WTC11 (cell line): ENCODE results near the gene TANGO2. TPM values are rescaled to one million over a fixed set of nuclear protein-coding genes. Genes with fewer than 3 reads are reported as not detected.

Experiments
- ATAC-seq: fragments of 200-7000 bp; cut with Tn5 transposase; 2 replicates; pipeline ENCODE4 v1.10.0; 2021; ENCODE audit warnings: mild to moderate bottlenecking, moderate library complexity
- CTCF ChIA-PET: fragments of 300-600 bp; sonication (Branson Sonifier 250); formaldehyde crosslinking; loops from one replicate; lab custom pipeline; 2021; ENCODE audit warnings: antibody characterized with exemption; lab: Charles Lee
- POLR2A ChIA-PET: fragments of 350-600 bp; sonication (Branson Sonifier 250); formaldehyde crosslinking; loops from one replicate; lab custom pipeline; 2021; ENCODE audit warnings: antibody characterized with exemption; lab: Charles Lee
- DNase-seq: peaks from one replicate; pipeline ENCODE4 v3.0.0; 2021; ENCODE audit warnings: low spot score
- H3K27ac Mint-ChIP-seq: 2 replicates; pipeline ENCODE4 v1.8.0; 2021; ENCODE audit warnings: mixed read lengths
- H3K27me3 Mint-ChIP-seq: 2 replicates; pipeline ENCODE4 v1.8.0; 2021; ENCODE audit warnings: low read depth, mild to moderate bottlenecking, moderate library complexity, mixed read lengths
- H3K36me3 Mint-ChIP-seq: 2 replicates; pipeline ENCODE4 v1.8.0; 2021; ENCODE audit warnings: mixed read lengths
- H3K4me1 Mint-ChIP-seq: 2 replicates; pipeline ENCODE4 v1.8.0; 2022; ENCODE audit warnings: mixed read lengths
- H3K4me3 Mint-ChIP-seq: 2 replicates; pipeline ENCODE4 v1.8.0; 2021; ENCODE audit warnings: mild to moderate bottlenecking, moderate library complexity, mixed read lengths
- H3K9me3 Mint-ChIP-seq: 2 replicates; pipeline ENCODE4 v1.8.0; 2021; ENCODE audit warnings: mixed read lengths
- ATF1 ChIP-seq: sonication (generic); formaldehyde crosslinking; IDR thresholded peaks from 2 replicates; pipeline ENCODE4 v1.8.1; 2023; ENCODE audit warnings: mild to moderate bottlenecking, moderate library complexity, missing genetic modification reagents
- CBFB ChIP-seq: sonication (generic); formaldehyde crosslinking; IDR thresholded peaks from 2 replicates; pipeline ENCODE4 v1.8.1; 2022; ENCODE audit warnings: mild to moderate bottlenecking, low read depth, missing genetic modification reagents
- CREB1 ChIP-seq: sonication (generic); formaldehyde crosslinking; IDR thresholded peaks from 2 replicates; pipeline ENCODE4 v1.8.0; 2023; ENCODE audit warnings: mild to moderate bottlenecking, missing genetic modification reagents
- EMX1 ChIP-seq: fragments of 250-450 bp; sonication (Bioruptor Pico); IDR thresholded peaks from 2 replicates; pipeline ENCODE4 v1.8.0; 2021; ENCODE audit warnings: mild to moderate bottlenecking
- ESRRA ChIP-seq: sonication (generic); formaldehyde crosslinking; IDR thresholded peaks from 2 replicates; pipeline ENCODE4 v1.8.1; 2022; ENCODE audit warnings: mild to moderate bottlenecking, missing genetic modification reagents, borderline replicate concordance
- GABPB1 ChIP-seq: sonication (generic); formaldehyde crosslinking; IDR thresholded peaks from 2 replicates; pipeline ENCODE4 v1.8.1; 2023; ENCODE audit warnings: mild to moderate bottlenecking, missing genetic modification reagents
- JAZF1 ChIP-seq: fragments of 250-450 bp; sonication (Bioruptor Pico); IDR thresholded peaks from 2 replicates; pipeline ENCODE4 v1.9.0; 2021; ENCODE audit warnings: moderate library complexity, mild to moderate bottlenecking, inconsistent platforms
- KAT7 ChIP-seq: sonication (generic); formaldehyde crosslinking; IDR thresholded peaks from 2 replicates; pipeline ENCODE4 v1.8.1; 2023; ENCODE audit warnings: missing genetic modification reagents, mild to moderate bottlenecking, borderline replicate concordance
- NR2C2 ChIP-seq: sonication (generic); formaldehyde crosslinking; IDR thresholded peaks from 2 replicates; pipeline ENCODE4 v1.8.0; 2022; ENCODE audit warnings: mild to moderate bottlenecking, missing genetic modification reagents
- OVOL2 ChIP-seq: fragments of 250-450 bp; sonication (Bioruptor Pico); IDR thresholded peaks from 2 replicates; pipeline ENCODE4 v1.9.0; 2021; ENCODE audit warnings: mild to moderate bottlenecking, borderline replicate concordance
- SOX15 ChIP-seq: fragments of 250-450 bp; sonication (Bioruptor Pico); IDR thresholded peaks from 2 replicates; pipeline ENCODE4 v1.9.0; 2021; ENCODE audit warnings: mild to moderate bottlenecking
- SP1 ChIP-seq: sonication (generic); formaldehyde crosslinking; conservative IDR thresholded peaks from 2 replicates; pipeline ENCODE4 v1.8.1; 2022; ENCODE audit warnings: missing genetic modification reagents
- USF1 ChIP-seq: sonication (generic); formaldehyde crosslinking; IDR thresholded peaks from 2 replicates; pipeline ENCODE4 v1.8.0; 2022; ENCODE audit warnings: mild to moderate bottlenecking, missing genetic modification reagents
- ZNF121 ChIP-seq: sonication (generic); formaldehyde crosslinking; IDR thresholded peaks from 2 replicates; pipeline ENCODE4 v1.8.0; 2023; ENCODE audit warnings: missing genetic modification reagents
- ZNF219 ChIP-seq: sonication (generic); formaldehyde crosslinking; IDR thresholded peaks from 2 replicates; pipeline ENCODE4 v1.8.0; 2023; ENCODE audit warnings: missing genetic modification reagents, mild to moderate bottlenecking, borderline replicate concordance
- ZNF317 ChIP-seq: sonication (generic); formaldehyde crosslinking; IDR thresholded peaks from 2 replicates; pipeline ENCODE4 v1.8.1; 2023; ENCODE audit warnings: low read depth, mild to moderate bottlenecking, moderate library complexity, missing genetic modification reagents, borderline replicate concordance
- total RNA-seq: library from RNA; stranded (reverse); gene quantifications from 3 replicates; pipeline ENCODE4 v1.2.3, GENCODE V29; 2021
- TF ChIP-seq, protein P1 (sequence below): fragments of 250-450 bp; sonication (Bioruptor Pico); conservative IDR thresholded peaks from 2 replicates; pipeline ENCODE4 v1.9.0; 2021; ENCODE audit warnings: mild to moderate bottlenecking
- TF ChIP-seq, protein P2 (sequence below): sonication (generic); formaldehyde crosslinking; IDR thresholded peaks from 2 replicates; pipeline ENCODE4 v1.8.1; 2023; ENCODE audit warnings: mild to moderate bottlenecking, missing genetic modification reagents
- TF ChIP-seq, protein P3 (sequence below): sonication (generic); formaldehyde crosslinking; IDR thresholded peaks from 2 replicates; pipeline ENCODE4 v1.8.1; 2023; ENCODE audit warnings: mild to moderate bottlenecking, missing genetic modification reagents, moderate library complexity

Gene TANGO2
- total RNA-seq, 1 experiment from 2014 or later, result 14.8 TPM

GRCh38 chr22:20001082-20001638 is 19.8 kb upstream of the TANGO2 start (continued):
- TF ChIP-seq, protein P1, sequence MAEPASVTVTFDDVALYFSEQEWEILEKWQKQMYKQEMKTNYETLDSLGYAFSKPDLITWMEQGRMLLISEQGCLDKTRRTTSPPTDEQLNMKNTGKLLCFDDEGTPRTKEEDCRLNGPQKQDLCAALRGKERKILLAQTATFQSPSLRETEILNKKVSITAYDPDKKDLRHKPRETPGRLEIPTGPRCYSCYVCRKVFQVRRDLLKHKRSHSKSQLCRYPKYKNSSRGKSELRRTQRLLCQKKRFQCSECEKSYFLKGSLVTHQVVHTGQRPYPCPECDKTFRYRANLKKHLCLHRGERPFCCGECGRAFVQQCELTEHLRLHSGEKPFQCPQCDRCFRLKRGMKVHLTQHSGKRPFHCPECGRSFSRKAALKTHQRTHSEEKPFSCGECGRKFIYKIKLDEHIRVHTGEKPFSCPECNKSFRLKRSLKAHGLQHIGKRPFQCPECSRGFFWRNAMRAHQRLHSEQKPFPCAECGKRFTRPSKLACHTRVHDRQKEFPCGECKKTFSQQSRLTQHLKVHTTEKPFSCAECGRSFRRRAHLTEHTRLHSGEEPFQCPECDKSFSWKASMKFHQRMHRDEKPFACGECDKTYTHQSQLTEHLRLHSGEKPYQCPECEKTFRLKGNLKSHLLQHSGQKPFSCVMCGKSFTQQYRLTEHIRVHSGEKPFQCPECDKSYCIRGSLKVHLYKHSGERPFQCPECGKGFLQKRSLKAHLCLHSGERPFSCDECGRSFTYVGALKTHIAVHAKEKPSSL (CRISPR knock-in tag), result no peak

DNA sequence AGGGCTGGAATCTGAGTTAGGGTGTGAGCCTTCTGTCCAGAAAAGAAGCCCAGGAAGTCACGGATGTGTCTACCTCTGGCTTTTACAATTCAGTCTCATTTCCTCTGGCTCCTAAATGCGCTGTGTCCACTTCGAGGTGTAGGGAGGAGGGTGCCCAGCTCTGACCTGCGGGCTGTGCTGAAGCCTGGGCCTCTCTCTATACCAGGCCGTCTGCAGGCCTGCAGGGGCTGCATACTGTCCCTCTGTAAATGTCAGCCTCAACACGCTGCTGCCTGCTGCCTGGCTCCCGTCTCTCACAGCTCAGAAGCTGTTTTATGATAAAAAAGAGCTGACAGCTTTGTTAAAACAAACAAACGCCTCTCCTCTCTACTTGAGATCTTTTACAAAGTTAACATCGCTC is 18.8 kb upstream of the TANGO2 start:
- Mint-ChIP-seq H3K27ac (no peak overlapping the region), H3K36me3 (peaks cover 27% of the 10 kb centered on the region)
- ATAC-seq, result no peak

DNA sequence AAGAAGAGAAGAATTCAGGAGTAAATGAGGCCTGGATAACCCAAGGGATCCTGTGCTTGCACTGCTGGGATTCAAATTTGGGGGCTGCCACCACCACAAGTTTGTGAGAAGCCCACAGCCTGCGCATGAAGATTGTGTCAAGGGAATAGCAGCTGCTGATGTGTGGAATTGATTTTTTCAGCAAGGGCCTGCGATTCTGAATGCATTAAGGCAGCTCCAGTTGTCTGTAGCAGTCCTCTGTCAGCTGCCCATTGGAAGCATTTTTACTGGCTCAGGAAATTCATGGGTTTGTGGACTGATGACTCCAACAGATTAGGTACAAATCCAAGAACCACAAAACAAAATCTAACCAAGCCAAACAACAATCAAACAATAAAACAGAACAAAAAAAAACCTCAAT is 18.3 kb upstream of the TANGO2 start:
- Mint-ChIP-seq H3K9me3 (peaks cover 27% of the 10 kb centered on the region), H3K36me3 (peaks cover 27% of the 10 kb centered on the region), H3K4me3 (no peak overlapping the region), H3K27me3 (no peaks in the 10 kb centered on the region), H3K4me1 (peaks cover 30% of the 10 kb centered on the region), H3K27ac (no peak overlapping the region)
- DNase-seq, result no peak
- TF ChIP-seq OVOL2 (CRISPR knock-in tag) (no peak), KAT7 (CRISPR knock-in tag) (no peak), NR2C2 (CRISPR knock-in tag) (no peak), CBFB (CRISPR knock-in tag) (no peak), SOX15 (CRISPR knock-in tag) (no peak), ESRRA (CRISPR knock-in tag) (no peak)
- CTCF ChIA-PET, result interaction anchor here (1.1 kb wide), 1 partner anchor 40 kb away, joined by 3 read pairs; no protein-coding TSS in a partner anchor
- POLR2A ChIA-PET, result interaction anchor here (1.0 kb wide), 1 partner anchor 28 kb away, joined by 3 read pairs; no protein-coding TSS in a partner anchor
- ATAC-seq, result no peak

More for the DNA sequence above, 18.8 kb upstream of the TANGO2 start:
- Mint-ChIP-seq H3K4me3 (no peak overlapping the region), H3K9me3 (peaks cover 27% of the 10 kb centered on the region), H3K4me1 (peaks cover 26% of the 10 kb centered on the region), H3K27me3 (no peaks in the 10 kb centered on the region)
- ChIA-PET POLR2A (interaction anchor here (1.0 kb wide), 1 partner anchor 28 kb away, joined by 3 read pairs; no protein-coding TSS in a partner anchor), CTCF (interaction anchor here (1.1 to 4.9 kb wide), 4 partner anchors 9 to 40 kb away, joined by 3 to 30 read pairs (median 8); no protein-coding TSS in a partner anchor)
- TF ChIP-seq, protein P2, sequence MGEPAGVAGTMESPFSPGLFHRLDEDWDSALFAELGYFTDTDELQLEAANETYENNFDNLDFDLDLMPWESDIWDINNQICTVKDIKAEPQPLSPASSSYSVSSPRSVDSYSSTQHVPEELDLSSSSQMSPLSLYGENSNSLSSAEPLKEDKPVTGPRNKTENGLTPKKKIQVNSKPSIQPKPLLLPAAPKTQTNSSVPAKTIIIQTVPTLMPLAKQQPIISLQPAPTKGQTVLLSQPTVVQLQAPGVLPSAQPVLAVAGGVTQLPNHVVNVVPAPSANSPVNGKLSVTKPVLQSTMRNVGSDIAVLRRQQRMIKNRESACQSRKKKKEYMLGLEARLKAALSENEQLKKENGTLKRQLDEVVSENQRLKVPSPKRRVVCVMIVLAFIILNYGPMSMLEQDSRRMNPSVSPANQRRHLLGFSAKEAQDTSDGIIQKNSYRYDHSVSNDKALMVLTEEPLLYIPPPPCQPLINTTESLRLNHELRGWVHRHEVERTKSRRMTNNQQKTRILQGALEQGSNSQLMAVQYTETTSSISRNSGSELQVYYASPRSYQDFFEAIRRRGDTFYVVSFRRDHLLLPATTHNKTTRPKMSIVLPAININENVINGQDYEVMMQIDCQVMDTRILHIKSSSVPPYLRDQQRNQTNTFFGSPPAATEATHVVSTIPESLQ (CRISPR knock-in tag), result no peak
- TF ChIP-seq ZNF121 (CRISPR knock-in tag) (no peak), EMX1 (no peak), ATF1 (CRISPR knock-in tag) (no peak)
- DNase-seq, result no peak

DNA sequence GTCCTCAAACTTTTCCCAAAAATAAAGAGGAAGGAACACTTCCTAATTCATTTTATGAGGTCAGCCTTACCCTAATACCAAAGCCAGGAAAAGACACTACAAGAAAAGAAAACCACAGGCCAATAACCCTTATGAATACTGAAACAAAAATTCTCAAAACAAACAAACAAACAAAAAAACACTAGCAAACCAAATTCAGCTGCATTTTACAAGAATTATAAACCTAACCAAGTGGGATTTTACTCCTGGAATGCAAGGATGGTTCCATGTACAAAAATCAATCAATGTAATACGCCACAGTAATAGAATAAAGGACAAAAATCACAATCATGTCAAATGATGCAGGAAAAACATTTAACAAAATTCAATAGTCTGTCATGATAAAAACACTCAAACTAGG is 17.6 kb upstream of the TANGO2 start:
- Mint-ChIP-seq H3K27ac (no peak overlapping the region), H3K36me3 (peaks cover 27% of the 10 kb centered on the region), H3K4me1 (peaks cover 30% of the 10 kb centered on the region), H3K27me3 (no peaks in the 10 kb centered on the region), H3K9me3 (peaks cover 27% of the 10 kb centered on the region), H3K4me3 (no peak overlapping the region)
- TF ChIP-seq JAZF1 (no peak), GABPB1 (CRISPR knock-in tag) (no peak), ZNF317 (CRISPR knock-in tag) (no peak), ZNF219 (CRISPR knock-in tag) (no peak), SP1 (CRISPR knock-in tag) (no peak), CREB1 (CRISPR knock-in tag) (no peak), USF1 (CRISPR knock-in tag) (no peak)
- TF ChIP-seq, protein P2 (CRISPR knock-in tag), result no peak
- TF ChIP-seq, protein P3, sequence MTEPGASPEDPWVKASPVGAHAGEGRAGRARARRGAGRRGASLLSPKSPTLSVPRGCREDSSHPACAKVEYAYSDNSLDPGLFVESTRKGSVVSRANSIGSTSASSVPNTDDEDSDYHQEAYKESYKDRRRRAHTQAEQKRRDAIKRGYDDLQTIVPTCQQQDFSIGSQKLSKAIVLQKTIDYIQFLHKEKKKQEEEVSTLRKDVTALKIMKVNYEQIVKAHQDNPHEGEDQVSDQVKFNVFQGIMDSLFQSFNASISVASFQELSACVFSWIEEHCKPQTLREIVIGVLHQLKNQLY (CRISPR knock-in tag), result no peak
- ChIA-PET CTCF (no interaction called here), POLR2A (no interaction called here)
- ATAC-seq (no peak), DNase-seq (no peak)
